GM13976 (cell line): ENCODE measurements around the gene CHCHD4.

ENCODE experiments used
- DNase-seq: peaks from one replicate; pipeline ENCODE4 v3.0.0; 2012; ENCODE audit warnings: low spot score
- CTCF ChIP-seq: IDR thresholded peaks from 2 replicates; pipeline ENCODE4 v1.5.1; 2012; ENCODE audit warnings: borderline replicate concordance, mild to moderate bottlenecking; ENCODE audit not compliant: insufficient read depth; ENCODE audit errors: extremely low read depth, missing control alignments, control extremely low read depth
- in situ Hi-C: fragments of 300-500 bp; cut with MboI; formaldehyde crosslinking; loops from one replicate; pipeline ENCODE4 v1.12.0; 2022; ENCODE audit warnings: low sequenced_read_pairs, mixed read lengths, inconsistent platforms; ENCODE audit not compliant: unreplicated experiment

Gene CHCHD4

GRCh38 chr3:14142567-14143270 is 18.0 kb upstream of the CHCHD4 start:
- DNase-seq = no peak
- in situ Hi-C loops = no loop called here
- TF ChIP-seq CTCF = no peak

GRCh38 chr3:14141602-14142341 is 17.1 kb upstream of the CHCHD4 start:
- no peak for TF ChIP-seq CTCF
- in situ Hi-C loops = no loop called here
- DNase-seq = no peak

- in situ Hi-C loops = no loop called here
- no peak for TF ChIP-seq CTCF
- DNase-seq = no peak
Measured at GRCh38 chr3:14141144-14141543, 16.5 kb upstream of the CHCHD4 start.

- DNase-seq = no peak
- no peak for TF ChIP-seq CTCF
- in situ Hi-C loops = no loop called here
Measured at GRCh38 chr3:14140668-14141067, 16.0 kb upstream of the CHCHD4 start.

- DNase-seq = no peak
- in situ Hi-C loops = no loop called here
- no peak for TF ChIP-seq CTCF
Measured at GRCh38 chr3:14139771-14140170, 15.1 kb upstream of the CHCHD4 start.

- in situ Hi-C loops = no loop called here
- no peak for DNase-seq
- no peak for TF ChIP-seq CTCF
Measured at GRCh38 chr3:14138878-14139655, 14.4 kb upstream of the CHCHD4 start.
